GM12892 (cell line): Measurements from ENCODE around the gene PDIK1L.

ENCODE experiments used
- POLR2A ChIP-seq: IDR thresholded peaks from 2 replicates; pipeline ENCODE4 v1.6.1; 2011; ENCODE audit warnings: low read depth, low read length, control low read depth
- POLR2AphosphoS5 ChIP-seq: IDR thresholded peaks from 2 replicates; pipeline ENCODE4 v1.6.1; 2011; ENCODE audit warnings: low read depth, low read length, control low read depth

DNA sequence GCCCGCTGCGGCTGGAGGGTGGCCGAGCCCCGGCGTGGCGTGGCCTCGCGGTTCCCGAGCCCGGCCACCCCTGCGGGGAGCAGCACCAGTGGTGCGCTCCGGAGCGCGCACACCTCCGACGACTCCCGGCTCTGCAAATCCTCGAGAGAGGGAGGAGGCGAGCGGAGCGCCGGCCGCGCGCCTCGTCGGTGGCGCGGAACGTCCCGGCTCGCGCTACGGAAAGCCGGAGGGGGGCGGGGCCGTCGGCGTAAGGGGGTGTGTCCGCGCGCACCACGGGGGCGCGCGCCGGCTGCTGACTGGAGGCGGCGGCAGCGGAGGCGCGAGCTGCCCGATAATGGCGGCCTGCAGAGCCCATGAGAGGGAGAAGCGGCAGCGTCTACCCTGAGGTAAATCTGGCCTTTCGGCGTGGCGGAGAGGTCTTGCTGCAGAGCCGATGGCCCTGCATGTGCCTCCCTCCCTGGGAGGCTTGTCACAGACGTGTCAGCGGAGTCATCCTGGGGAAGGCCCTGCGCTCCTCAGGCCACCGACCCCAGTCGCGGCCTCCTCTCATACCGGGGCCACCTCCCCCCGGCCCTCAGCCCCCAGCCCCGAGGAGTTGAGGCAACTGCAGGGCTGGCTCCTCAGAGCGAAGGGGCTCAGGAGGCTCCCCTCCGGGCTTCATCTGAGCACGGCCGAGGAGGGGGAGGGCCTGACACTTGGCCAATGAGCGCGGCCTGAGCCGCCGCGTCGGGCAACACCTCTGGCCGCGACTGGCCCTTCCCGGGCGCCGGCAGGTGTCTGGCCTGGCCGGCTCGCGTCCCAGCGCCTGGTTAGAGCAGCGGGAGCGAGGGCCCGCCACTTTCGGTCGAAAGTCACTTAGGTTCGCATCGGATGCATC, at the start of gene PDIK1L:
- TF ChIP-seq POLR2AphosphoS5 = peak; percentile 67
- TF ChIP-seq POLR2A = peak; percentile 75
